Measurements from ENCODE around the gene OR8H1.

OR8H1 gene, protein sequence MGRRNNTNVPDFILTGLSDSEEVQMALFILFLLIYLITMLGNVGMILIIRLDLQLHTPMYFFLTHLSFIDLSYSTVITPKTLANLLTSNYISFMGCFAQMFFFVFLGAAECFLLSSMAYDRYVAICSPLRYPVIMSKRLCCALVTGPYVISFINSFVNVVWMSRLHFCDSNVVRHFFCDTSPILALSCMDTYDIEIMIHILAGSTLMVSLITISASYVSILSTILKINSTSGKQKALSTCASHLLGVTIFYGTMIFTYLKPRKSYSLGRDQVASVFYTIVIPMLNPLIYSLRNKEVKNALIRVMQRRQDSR

DNA sequence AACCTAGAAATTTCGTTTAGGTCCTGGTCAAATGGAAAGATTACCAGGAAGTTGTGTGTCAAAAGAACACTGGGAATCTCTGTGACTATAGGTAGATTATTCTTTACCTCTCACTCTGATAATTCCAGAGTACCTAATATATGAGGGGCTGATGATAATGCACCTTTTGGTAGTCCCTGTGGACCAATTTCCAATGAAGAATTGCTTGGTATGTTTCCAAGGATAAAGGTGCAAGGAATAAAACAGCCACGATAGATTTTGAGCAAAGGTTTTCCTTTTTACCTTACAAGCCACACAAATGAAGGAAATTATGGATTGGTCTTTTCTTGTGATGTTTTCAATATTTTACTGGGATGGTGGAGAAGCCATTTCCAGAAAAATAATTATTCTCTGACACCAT is at the start of gene OR8H1:
Gene OR8H1, minus strand, starts transcription at position 101 of the 400 bp plus-strand sequence. CDS start 1,192 bp downstream, outside the sequence.
- no peak for DNase-seq (ENCODE audit: low read depth, low spot score)

GRCh38 chr11:56340289-56340688 is 48.2 kb upstream of the OR8H1 start:
- no peak for DNase-seq (ENCODE audit: low read depth, low spot score)

GRCh38 chr11:56333156-56333555 is 41.1 kb upstream of the OR8H1 start:
- no peak for DNase-seq (ENCODE audit: low read depth, low spot score)

- DNase-seq (ENCODE audit: low read depth, low spot score), result no peak
These were observed 39.9 kb upstream of the OR8H1 start for GRCh38 chr11:56331861-56332491.

DNA sequence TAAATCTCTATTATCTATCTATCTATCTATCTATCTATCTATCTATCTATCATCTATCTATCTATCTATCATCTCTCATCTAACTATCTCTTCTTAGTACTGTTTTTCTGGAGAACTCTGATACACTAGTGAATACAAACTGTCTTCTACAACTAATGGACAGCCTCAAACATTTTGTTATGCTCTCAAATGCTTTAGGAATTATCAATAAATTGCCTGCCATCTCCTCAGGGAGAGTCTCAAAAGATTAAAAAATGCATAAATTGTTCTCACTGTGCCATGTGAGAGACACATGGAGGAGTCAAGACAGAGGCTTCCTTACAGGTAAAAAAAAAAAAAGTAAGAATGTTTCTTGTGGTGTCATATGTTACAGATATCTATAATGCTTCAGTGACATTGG is 22.8 kb upstream of the OR8H1 start, which contains the start of gene OR8K3:
Gene OR8K3, plus strand, starts transcription at position 301 of the 400 bp plus-strand sequence. CDS start 3,163 bp downstream, outside the sequence.
- DNase-seq (ENCODE audit: low read depth, low spot score), result no peak

- no peak for DNase-seq (ENCODE audit: low read depth, low spot score)
These were observed 15.8 kb upstream of the OR8H1 start for GRCh38 chr11:56307836-56308235.

DNA sequence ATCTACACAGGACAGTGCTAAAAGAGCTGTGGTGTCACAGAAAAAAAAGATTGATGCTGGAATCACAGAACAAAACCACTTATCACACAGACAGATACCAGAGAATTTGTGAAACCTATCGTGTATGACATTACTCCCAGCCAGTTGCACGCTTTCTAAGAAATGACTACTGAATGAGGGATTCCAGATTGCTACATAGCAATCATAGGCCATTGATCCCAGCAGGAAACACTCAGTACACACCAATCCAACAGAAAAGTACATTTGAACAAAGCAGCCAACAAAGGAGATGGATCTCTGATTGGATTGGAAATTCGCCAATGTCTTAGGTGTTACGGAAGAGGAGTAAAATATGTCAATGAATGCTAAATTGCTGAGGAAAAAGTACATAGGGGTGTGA is 4.8 kb upstream of the OR8H1 start:
- DNase-seq (ENCODE audit: low read depth, low spot score), result no peak

DNA sequence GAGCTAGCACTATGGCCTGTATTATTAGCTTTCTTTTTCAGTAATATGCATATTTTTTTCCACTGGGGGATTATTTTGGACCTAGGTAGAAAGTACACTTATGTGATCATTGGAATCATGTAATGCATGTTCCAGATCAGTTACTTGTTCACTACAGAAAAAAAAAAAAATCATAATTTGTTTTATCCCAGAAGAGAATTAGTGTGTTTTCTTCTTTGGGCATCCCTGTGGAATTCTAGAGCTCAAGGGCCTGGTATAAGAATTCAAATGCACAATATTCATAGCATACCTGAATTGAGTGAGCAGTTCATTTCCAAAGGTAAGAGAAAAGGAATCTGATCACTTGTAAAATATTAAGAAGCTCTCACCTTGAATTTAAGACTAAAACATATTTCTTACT is 18.2 kb downstream of the OR8H1 start, which contains the start of gene OR5T1:
Gene OR5T1, plus strand, starts transcription at position 301 of the 400 bp plus-strand sequence. CDS start 1,485 bp downstream, outside the sequence.
- no peak for DNase-seq (ENCODE audit: low read depth, low spot score)

DNA sequence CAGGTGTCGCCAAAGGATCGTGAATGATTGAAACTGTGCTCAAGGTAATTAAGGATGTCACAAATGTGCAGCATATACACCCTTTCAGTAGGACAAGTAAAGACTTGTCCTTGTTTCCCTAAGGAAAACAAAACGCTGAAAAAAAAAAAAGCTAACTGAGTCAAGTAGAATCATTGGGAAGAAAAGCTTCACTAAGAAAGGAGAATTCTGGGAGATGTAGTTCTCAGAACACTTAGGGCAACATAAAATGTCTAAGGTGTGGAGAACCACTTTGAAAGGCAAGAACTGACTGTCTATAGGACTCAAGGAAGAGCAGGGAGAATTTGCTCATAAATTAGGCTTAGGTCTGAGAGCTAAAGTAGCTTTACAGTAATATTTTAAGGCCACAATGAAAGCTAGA is 21.0 kb downstream of the OR8H1 start:
- DNase-seq (ENCODE audit: low read depth, low spot score), result no peak

DNA sequence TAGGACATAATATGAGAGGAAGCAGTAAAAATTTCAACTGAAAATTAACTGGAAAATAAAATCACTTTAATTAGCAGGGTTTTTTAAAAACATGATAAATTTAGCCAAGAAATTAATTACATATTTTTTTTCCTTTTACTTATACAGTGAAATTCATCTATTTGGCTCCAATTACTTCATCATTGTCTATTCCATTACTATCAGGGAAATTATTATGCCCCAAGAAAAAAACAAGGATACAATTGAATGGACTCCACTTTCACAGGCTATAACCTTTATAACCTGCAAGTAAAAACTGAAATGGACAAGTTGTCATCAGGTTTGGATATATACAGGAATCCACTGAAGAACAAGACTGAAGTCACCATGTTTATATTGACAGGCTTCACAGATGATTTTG is 40.1 kb downstream of the OR8H1 start, which contains the start of gene OR5T3:
Gene OR5T3, plus strand, starts transcription at position 301 of the 400 bp plus-strand sequence. Its CDS starts 0 bp downstream, at position 301.
- DNase-seq (ENCODE audit: low read depth, low spot score), result no peak
